Subcutaneous abdominal adipose tissue (tissue), 5 donors: ENCODE data around the gene ANKRD44.

Source experiments
- H3K27ac ChIP-seq: one replicate; pipeline ENCODE4 v1.7.0; 2013; ENCODE audit warnings: low read depth, mild to moderate bottlenecking, inconsistent platforms, low read length, moderate library complexity
- H3K27me3 ChIP-seq, 5 donors: one replicate each; pipeline ENCODE4 v1.7.0; 2013; ENCODE audit warnings: low read length in 5 of 5, inconsistent platforms in 1 of 5; ENCODE audit not compliant: control insufficient read depth in 5 of 5, insufficient read depth in 4 of 5
- H3K36me3 ChIP-seq, 5 donors: one replicate each; pipeline ENCODE4 v1.7.0; 2013; ENCODE audit warnings: low read length in 5 of 5; ENCODE audit not compliant: control insufficient read depth in 5 of 5, insufficient read depth in 5 of 5
- H3K4me1 ChIP-seq, 5 donors: one replicate each; pipeline ENCODE4 v1.7.0; 2013; ENCODE audit warnings: low read length in 5 of 5, mild to moderate bottlenecking in 3 of 5, moderate library complexity in 1 of 5; ENCODE audit not compliant: control insufficient read depth in 5 of 5, insufficient read depth in 5 of 5
- H3K4me3 ChIP-seq, 5 donors: one replicate each; pipeline ENCODE4 v1.7.0; 2013; ENCODE audit warnings: low read length in 5 of 5, low read depth in 1 of 5
- H3K9ac ChIP-seq, 5 donors: one replicate each; pipeline ENCODE4 v1.7.0; 2013; ENCODE audit warnings: low read length in 5 of 5, mild to moderate bottlenecking in 4 of 5, moderate library complexity in 3 of 5
- H3K9me3 ChIP-seq, 5 donors: one replicate each; pipeline ENCODE4 v1.7.0; 2013; ENCODE audit warnings: low read length in 5 of 5; ENCODE audit not compliant: control insufficient read depth in 5 of 5
- donor health status: healthy.
- donor health status: healthy.
- donor health status: healthy.
- donor health status: healthy.
- donor health status: healthy.

The ANKRD44 gene

DNA sequence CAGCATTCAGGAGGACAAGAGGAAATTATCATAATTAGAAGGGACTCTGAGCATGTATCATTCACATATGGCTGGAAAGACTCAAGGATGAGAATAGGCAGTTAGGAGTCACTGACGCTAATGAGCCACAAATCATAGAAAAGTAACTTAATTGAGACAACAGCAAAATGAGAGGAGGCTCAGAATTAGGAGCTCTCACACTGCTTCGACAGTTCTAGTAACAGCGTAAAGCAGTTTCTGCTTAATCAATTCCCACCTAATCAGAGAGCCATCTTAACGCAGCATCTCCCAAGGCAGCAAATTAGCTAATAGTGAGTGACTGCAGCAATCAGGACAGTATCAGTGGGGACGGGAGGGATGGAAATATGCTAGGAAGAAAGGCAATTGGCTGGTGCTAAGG is 32.8 kb downstream of the ANKRD44 start:
- H3K4me3 ChIP-seq = no peak overlapping the region
- no peak overlapping the region for H3K9ac ChIP-seq
- H3K27me3 ChIP-seq = no peaks in the 10 kb centered on the region
- H3K27ac ChIP-seq = no peak overlapping the region
- H3K4me1 ChIP-seq = peaks cover 0 to 29% (median 7%) of the 10 kb centered on the region in 5 donors
- no peaks in the 10 kb centered on the region for H3K36me3 ChIP-seq
- no peaks in the 10 kb centered on the region for H3K9me3 ChIP-seq

DNA sequence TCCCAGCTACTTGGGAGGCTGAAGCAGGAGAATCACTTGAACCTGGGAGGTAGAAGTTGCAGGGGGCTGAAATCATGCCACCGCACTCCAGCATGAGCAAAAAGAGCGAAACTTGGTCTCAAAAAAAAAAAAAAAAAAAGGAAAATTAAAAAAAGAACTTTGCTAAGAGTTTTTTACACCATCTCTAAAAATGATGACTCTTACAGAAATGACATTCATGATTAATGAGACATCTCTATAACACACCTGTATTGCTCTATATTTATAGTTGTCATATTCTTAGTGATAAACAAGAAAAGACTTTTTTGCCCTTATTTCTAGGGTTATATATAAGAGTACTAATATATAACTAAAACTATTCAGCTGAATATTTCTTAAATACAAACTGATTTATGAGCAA is 34.4 kb downstream of the ANKRD44 start:
- Histone ChIP-seq H3K27me3 (no peaks in the 10 kb centered on the region), H3K9me3 (no peaks in the 10 kb centered on the region), H3K4me1 (peaks cover 0 to 23% (median 4%) of the 10 kb centered on the region in 5 donors), H3K27ac (no peak overlapping the region), H3K36me3 (no peaks in the 10 kb centered on the region), H3K9ac (no peak overlapping the region), H3K4me3 (no peak overlapping the region)

GRCh38 chr2:197274937-197275336 is 35.6 kb downstream of the ANKRD44 start:
- Histone ChIP-seq H3K27ac (no peak overlapping the region), H3K4me1 (peaks cover 0 to 24% (median 13%) of the 10 kb centered on the region in 5 donors), H3K27me3 (no peaks in the 10 kb centered on the region), H3K4me3 (no peak overlapping the region), H3K9me3 (no peaks in the 10 kb centered on the region), H3K9ac (no peak overlapping the region), H3K36me3 (no peaks in the 10 kb centered on the region)

GRCh38 chr2:197274349-197274748 is 36.2 kb downstream of the ANKRD44 start:
- Histone ChIP-seq H3K4me3 (no peak overlapping the region), H3K27ac (no peak overlapping the region), H3K36me3 (no peaks in the 10 kb centered on the region), H3K4me1 (peaks cover 0 to 22% (median 15%) of the 10 kb centered on the region in 5 donors), H3K9me3 (no peaks in the 10 kb centered on the region), H3K27me3 (no peaks in the 10 kb centered on the region), H3K9ac (no peak overlapping the region)

DNA sequence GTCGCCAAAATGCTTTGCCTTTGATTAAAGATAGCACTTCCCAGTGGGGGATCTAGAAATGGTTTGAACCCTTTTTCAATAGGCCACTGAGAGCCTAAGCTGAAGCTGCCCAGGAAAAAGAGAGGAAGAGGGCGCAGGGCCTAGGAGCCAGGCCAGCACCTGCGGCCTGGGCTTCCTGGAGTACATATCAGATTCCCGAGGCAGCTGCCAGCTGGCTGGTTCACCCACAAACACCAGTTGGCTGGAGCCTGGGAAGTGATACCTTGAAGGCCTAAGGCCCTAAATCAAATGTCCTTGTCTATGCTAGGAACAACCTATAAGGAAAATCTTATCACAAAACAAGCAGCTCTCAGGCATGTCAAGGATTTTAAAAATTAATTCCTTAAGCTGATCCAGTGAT is 37.1 kb downstream of the ANKRD44 start:
- no peaks in the 10 kb centered on the region for H3K36me3 ChIP-seq
- H3K4me3 ChIP-seq = no peak overlapping the region
- no peak overlapping the region for H3K27ac ChIP-seq
- H3K27me3 ChIP-seq = no peaks in the 10 kb centered on the region
- H3K9me3 ChIP-seq = no peaks in the 10 kb centered on the region
- peaks cover 0 to 19% (median 13%) of the 10 kb centered on the region in 5 donors for H3K4me1 ChIP-seq
- no peak overlapping the region for H3K9ac ChIP-seq

DNA sequence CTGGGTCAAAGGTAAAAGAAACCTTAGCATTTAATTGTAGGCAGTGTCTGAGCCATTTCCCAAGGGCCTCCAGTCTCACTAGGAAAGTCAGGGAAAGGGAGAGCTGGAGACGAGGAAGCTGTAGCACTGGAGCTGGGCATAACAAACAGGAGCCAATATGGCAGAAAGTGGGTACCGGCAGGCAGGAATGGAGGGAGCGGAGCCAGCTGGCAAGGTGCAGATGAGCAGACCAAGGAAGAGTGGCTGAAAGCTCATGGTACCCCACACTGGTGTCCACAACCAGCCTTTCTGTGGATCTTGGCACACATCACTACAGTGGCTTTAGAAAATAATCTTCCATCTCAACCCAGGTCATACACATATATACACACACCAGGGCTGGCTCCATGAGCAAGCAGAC is 40.0 kb downstream of the ANKRD44 start:
- no peak overlapping the region for H3K27ac ChIP-seq
- H3K9ac ChIP-seq = no peak overlapping the region

DNA sequence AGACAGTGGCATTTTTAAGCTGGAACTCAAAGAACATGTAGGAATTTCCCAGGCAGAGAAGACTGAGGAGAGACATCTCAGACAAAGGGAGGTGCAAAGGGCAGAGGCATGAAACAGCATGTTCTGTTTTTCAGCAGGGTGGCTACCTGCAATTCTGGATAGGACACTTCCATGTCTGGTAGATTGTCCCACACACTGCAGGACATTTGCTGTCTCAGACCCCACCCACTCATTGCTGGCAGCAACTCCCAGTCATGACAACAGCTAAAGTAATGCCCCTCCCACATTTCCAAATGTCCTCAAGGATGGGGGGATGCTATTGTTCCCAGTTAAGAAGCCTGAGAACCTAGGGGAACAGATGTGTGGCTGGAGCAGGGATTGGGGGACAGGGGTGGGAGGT is 40.8 kb downstream of the ANKRD44 start:
- no peak overlapping the region for H3K4me3 ChIP-seq
- H3K36me3 ChIP-seq = no peaks in the 10 kb centered on the region
- H3K27ac ChIP-seq = no peak overlapping the region
- H3K27me3 ChIP-seq = no peaks in the 10 kb centered on the region
- H3K9me3 ChIP-seq = no peaks in the 10 kb centered on the region
- peaks cover 0 to 19% (median 13%) of the 10 kb centered on the region in 5 donors for H3K4me1 ChIP-seq
- no peak overlapping the region for H3K9ac ChIP-seq

More for the DNA sequence above, 40.0 kb downstream of the ANKRD44 start:
- H3K4me1 ChIP-seq = peaks cover 0 to 19% (median 13%) of the 10 kb centered on the region in 5 donors
- no peaks in the 10 kb centered on the region for H3K9me3 ChIP-seq
- H3K27me3 ChIP-seq = no peaks in the 10 kb centered on the region
- no peaks in the 10 kb centered on the region for H3K36me3 ChIP-seq
- no peak overlapping the region for H3K4me3 ChIP-seq

- no peaks in the 10 kb centered on the region for H3K9me3 ChIP-seq
- no peak overlapping the region for H3K9ac ChIP-seq
- no peaks in the 10 kb centered on the region for H3K27me3 ChIP-seq
- H3K27ac ChIP-seq = no peak overlapping the region
- H3K4me3 ChIP-seq = no peak overlapping the region
- no peaks in the 10 kb centered on the region for H3K36me3 ChIP-seq
- peaks cover 0 to 19% (median 13%) of the 10 kb centered on the region in 5 donors for H3K4me1 ChIP-seq
Observed at GRCh38 chr2:197268786-197269584, 41.6 kb downstream of the ANKRD44 start.

GRCh38 chr2:197266477-197266876 is 44.1 kb downstream of the ANKRD44 start:
- Histone ChIP-seq H3K9me3 (no peaks in the 10 kb centered on the region), H3K36me3 (no peaks in the 10 kb centered on the region), H3K27ac (no peak overlapping the region), H3K4me3 (no peak overlapping the region), H3K4me1 (peaks cover 2 to 23% (median 15%) of the 10 kb centered on the region in 5 donors), H3K27me3 (no peaks in the 10 kb centered on the region), H3K9ac (no peak overlapping the region)

- H3K4me1 ChIP-seq = peaks cover 2 to 24% (median 15%) of the 10 kb centered on the region in 5 donors
- no peak overlapping the region for H3K9ac ChIP-seq
Observed at GRCh38 chr2:197265924-197266323, 44.7 kb downstream of the ANKRD44 start.

More at GRCh38 chr2:197265924-197266323, 44.7 kb downstream of the ANKRD44 start:
- Histone ChIP-seq H3K4me3 (no peak overlapping the region), H3K27ac (no peak overlapping the region), H3K36me3 (no peaks in the 10 kb centered on the region), H3K9me3 (no peaks in the 10 kb centered on the region), H3K27me3 (no peaks in the 10 kb centered on the region)
